Measurements from ENCODE around the gene RBPJL. TPM values are rescaled to one million over a fixed set of nuclear protein-coding genes. Genes with fewer than 3 reads are reported as not detected.

Gene RBPJL
- total RNA-seq, 1 donor from 2014 or later: not detected

DNA sequence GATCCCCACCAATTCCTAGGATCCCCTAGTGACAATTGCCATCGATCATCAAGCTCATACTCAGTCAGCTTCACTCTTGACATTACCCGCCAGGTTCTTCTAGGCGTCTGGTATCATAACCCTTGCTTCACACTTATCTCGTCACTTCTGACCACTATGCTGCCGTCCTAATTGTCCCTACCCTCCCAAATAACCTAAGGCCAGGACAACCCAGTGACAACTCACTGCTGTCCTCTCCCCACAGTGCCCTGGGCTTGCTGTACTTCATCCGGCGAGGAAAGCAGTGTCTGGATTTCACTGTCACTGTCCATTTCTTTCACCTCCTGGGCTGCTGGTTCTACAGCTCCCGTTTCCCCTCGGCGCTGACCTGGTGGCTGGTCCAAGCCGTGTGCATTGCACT, 60.0 kb downstream of the RBPJL start:
- no peak for DNase-seq
- ATAC-seq (ENCODE audit: poor library complexity): no peak
- intact Hi-C loops (cut with DNase I): no loop called here

DNA sequence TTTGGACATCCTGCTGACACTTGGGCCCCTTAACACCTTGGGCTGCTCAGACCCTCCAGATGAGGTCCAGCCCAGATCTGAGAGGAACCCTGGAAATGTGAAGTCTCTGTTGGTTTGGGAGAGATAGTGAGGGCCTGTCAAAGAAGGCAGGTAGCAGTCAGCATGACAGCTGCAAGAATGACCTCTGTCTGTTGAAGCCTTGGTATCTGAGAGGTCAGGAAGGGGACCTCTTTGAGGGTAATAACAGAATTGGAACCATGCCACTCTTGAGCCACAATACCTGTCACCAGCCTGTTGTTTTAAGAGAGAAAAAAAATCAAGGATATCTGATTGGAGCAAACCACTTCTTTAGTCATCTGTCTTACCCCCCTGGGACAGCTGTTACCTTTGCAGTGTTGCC, 60.5 kb downstream of the RBPJL start:
- intact Hi-C loops (cut with DNase I): no loop called here
- no peak for DNase-seq

More for the DNA sequence above, 60.5 kb downstream of the RBPJL start:
- no peak for ATAC-seq (ENCODE audit: poor library complexity)

Other genes starting within 250 kb of the RBPJL start
- gene KCNS1, start 205.7 kb upstream of the RBPJL start, total RNA-seq: not detected
- gene WFDC5, start 191.7 kb upstream of the RBPJL start, total RNA-seq: not detected
- not detected for gene WFDC12, start 182.4 kb upstream of the RBPJL start, total RNA-seq
- gene PI3, start 131.9 kb upstream of the RBPJL start, total RNA-seq: not detected
- gene SEMG1, start 99.8 kb upstream of the RBPJL start, total RNA-seq: not detected
- gene SEMG2, start 85.5 kb upstream of the RBPJL start, total RNA-seq: not detected
- gene SLPI, start 52.3 kb upstream of the RBPJL start, total RNA-seq: 1.2 TPM
- gene MATN4, start 1.5 kb downstream of the RBPJL start, total RNA-seq: not detected
- gene SDC4, start 41.6 kb downstream of the RBPJL start, total RNA-seq: 80.7 TPM
- gene SYS1, start 56.3 kb downstream of the RBPJL start, total RNA-seq: 25.3 TPM
- gene TP53TG5, start 71.5 kb downstream of the RBPJL start, total RNA-seq: 1.2 TPM
- 350 TPM for gene DBNDD2, start 101.4 kb downstream of the RBPJL start, total RNA-seq
- 113 TPM for gene PIGT, start 109.3 kb downstream of the RBPJL start, total RNA-seq
- gene WFDC2, start 162.9 kb downstream of the RBPJL start, total RNA-seq: 1.0 TPM
- gene SPINT3, start 208.8 kb downstream of the RBPJL start, total RNA-seq: not detected
- not detected for gene WFDC6, start 232.6 kb downstream of the RBPJL start, total RNA-seq
- not detected for gene EPPIN, start 240.6 kb downstream of the RBPJL start, total RNA-seq

Data from Right ventricle myocardium superior (tissue), 1 donor.